GM12801 (cell line): ENCODE data around the gene RRP1.

ENCODE experiments used
- TF ChIP-seq, protein P1 (sequence below): IDR thresholded peaks from one replicate; pipeline ENCODE4 v1.5.1; 2011; ENCODE audit warnings: control low read depth; ENCODE audit not compliant: insufficient read length; ENCODE audit errors: extremely low read depth

Gene RRP1

DNA sequence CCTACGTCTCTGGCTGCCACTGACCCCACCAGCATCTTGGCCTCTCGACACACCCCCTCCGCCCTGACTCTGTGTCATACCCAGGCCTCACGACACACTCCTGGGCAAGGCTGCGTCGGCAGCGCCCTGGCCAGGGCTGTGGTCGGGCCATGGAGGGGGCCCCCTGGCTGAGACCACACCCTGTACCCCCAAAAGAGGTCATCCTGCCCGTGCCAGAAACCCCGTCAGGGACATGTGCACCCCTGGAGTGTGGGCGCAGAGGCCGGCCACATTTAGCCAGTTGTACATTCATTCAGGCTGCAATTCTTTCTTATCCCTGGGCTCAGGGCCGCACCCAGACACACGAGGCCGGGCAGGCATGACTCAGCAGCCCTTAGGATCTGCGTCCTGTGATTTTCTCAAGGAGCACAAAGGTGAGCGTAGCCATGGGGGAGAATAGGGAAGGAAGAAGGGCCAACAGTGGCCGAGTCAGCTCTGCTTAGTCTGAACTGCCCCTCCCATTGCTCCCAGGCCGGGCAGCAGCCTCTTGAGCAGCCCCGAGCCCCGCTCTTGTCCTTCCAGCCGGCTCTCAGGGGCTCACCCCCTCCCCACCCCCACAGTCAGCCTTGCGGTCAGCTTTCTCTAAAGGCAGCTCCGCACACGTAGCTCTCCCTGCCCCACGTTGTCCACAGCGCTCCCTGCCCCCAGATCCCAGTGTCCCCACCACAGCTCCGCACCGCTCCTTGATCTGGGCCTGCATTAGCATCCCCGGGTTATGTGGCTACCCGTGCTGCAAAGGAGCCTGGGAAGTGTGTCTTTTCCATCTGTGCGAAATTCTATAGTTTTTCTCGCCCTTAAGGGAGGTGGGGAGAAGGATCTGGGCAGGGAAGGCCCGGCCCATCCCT is 21.2 kb upstream of the RRP1 start:
- TF ChIP-seq, protein P1, sequence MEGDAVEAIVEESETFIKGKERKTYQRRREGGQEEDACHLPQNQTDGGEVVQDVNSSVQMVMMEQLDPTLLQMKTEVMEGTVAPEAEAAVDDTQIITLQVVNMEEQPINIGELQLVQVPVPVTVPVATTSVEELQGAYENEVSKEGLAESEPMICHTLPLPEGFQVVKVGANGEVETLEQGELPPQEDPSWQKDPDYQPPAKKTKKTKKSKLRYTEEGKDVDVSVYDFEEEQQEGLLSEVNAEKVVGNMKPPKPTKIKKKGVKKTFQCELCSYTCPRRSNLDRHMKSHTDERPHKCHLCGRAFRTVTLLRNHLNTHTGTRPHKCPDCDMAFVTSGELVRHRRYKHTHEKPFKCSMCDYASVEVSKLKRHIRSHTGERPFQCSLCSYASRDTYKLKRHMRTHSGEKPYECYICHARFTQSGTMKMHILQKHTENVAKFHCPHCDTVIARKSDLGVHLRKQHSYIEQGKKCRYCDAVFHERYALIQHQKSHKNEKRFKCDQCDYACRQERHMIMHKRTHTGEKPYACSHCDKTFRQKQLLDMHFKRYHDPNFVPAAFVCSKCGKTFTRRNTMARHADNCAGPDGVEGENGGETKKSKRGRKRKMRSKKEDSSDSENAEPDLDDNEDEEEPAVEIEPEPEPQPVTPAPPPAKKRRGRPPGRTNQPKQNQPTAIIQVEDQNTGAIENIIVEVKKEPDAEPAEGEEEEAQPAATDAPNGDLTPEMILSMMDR: no peak

DNA sequence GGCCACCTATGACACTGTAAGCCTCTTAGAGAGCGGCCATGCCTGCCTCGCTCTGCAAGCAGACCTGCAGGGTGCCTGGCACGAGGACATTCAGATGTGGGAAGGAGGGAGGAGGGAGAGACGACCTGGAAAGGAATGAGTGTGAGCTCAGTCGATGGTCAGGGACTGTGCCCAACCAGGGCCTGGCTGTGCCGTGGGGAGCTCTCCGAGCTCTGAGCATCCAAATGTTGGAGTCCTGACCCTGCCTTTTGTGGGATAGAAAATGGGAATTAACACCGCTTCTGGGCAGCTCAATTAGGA is 20.6 kb upstream of the RRP1 start:
- TF ChIP-seq, protein P1: no peak

DNA sequence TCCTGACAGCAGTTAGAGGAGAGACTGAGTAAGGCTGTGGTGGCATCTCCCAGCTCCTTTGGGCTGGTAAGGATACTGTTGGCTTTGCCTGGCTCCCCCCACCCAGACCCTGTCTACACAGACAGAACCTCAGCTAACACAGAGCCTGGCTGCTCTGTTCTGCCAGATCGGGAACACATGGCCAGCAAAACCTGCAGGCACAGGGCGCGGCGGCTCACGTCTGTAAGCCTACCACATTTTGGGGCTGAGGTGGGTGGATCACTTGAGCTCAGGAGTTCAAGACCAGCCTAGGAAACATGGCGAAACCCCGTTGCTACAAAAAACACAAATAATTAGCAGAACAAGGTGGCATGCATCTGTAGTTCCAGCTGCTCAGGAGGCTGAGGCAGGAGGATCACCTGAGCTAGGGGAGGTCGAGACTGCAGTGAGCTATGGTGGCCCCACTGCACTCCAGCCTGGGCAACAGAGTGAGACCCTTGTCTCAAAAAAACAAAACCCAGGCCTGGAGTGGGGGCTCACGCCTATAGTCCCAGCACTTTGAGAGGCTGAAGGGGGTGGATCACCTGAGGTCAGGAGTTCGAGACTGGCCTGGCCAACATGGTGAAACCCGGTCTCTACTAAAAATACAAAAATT is 19.9 kb upstream of the RRP1 start:
- TF ChIP-seq, protein P1: no peak

DNA sequence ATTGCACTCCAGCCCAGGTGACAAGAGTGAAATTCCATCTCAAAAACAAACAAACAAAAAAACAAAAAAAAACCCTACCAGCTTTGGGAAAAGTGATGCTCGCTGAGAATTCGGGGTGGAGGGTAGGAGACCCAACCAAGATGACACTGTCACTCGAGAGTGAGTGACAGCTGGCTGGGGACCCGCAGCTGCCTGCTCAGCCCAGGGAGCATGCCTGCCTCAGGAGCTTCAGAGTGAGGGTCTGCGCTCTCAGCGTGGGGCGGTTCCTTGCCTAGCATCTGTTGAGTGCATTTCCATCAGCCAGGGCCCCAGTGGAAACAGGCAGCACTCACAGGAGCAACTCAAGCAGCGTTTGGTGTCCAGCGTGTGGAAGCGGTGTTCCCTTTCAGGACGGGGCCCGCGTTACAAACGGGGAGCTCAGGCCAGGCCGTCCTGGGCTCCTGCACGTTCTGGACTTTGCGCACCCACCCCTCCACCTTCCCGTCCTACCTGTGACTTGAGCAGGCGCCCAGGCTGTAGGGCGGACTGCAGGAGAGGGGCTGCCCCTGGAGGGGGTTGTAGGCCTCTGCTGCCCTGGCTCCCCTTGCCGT is 19.2 kb upstream of the RRP1 start:
- TF ChIP-seq, protein P1: no peak

DNA sequence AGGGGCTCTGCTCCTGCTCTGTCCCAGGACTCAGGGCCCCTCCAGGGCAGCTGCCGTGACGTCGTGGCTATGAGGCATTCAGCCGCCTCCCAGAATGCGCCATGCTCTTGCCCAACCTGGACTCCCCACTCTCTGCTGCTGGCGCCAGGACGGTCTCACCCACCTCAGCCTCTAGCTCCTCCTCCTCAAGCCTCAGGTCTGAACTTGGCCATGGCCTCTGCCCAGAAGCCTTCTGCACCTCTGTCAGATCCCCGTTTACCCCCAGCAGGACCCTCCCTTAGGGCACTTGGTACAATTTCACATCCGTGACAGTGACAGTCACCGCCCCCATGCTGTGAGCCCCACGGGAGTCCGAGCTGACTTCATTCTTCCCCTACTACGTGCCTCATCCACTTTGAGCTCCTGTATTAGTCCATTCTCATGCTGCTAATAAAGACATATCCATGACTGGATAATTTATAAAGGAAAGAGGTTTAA is 18.1 kb upstream of the RRP1 start:
- TF ChIP-seq, protein P1: no peak

DNA sequence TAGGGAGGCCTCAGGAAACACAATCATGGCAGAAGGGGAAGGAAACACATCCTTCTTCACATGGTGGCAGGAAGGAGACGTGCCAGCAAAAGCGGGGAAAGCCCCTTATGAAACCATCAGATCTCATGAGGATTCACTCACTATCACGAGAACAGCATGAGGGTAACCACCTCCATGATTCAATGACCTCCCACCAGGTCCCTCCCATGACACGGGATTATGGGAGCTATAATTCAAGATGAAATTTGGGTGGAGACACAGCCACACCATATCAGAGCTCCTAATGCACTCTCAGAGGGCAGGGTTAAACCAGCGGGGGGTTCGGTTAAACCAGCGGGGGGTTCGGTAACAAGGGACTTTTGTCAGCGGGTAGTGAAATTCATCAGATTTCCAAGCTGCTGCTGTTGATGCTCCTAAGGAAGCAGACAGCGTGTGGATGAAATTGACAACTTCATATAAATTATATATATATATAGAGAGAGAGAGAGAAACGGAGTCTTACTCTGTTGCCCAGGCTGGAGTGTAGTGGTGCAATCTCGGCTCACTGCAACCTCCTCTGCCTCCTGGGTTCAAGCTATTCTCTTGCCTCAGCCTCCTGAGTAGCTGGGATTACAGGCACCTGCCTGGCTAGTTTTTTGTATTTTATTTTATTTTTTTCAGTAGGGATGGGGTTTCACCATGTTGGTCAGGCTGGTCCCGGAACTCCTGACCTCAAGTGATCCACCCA is 17.5 kb upstream of the RRP1 start:
- TF ChIP-seq, protein P1: no peak

DNA sequence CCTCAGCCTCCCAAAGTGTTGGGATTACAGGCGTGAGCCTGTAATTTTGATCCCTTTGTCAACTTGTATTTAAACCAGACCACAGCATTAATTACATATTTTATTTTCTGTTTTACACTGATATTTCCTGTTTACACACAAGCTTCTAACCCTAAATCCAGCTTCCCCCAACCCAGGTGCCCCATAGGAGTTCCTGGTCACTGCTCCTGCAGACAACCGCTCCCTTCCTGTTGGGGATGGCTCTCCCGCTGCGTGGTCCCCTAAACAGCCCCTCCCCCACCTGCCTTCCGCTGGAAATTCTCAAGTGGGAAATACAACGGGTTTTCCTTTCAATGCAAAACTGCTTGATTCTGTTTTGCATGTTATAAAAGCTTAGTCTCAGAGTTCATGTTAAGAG is 17.0 kb upstream of the RRP1 start:
- TF ChIP-seq, protein P1: no peak
